UCSD-AML1 (cell line): ENCODE results near the gene COL15A1.
"Not testable (repeated sequence)": the region's sequence is repeated elsewhere in the genome, so short reads cannot be mapped to it uniquely, and the experiment has no call there.

Experiments used
- DNase-seq: peaks from one replicate; lab custom pipeline; 2025; ENCODE audit not compliant: unreplicated experiment; lab: John Stamatoyannopoulos, UW

The COL15A1 gene

GRCh38 chr9:99010393-99010792 lies 66.7 kb downstream of the COL15A1 start:
- not testable (repeated sequence) for DNase-seq

GRCh38 chr9:99011161-99011709 lies 67.5 kb downstream of the COL15A1 start:
- DNase-seq: no peak

GRCh38 chr9:99012957-99013512 lies 69.3 kb downstream of the COL15A1 start:
- DNase-seq: no peak

- DNase-seq: no peak
These were observed 69.8 kb downstream of the COL15A1 start for GRCh38 chr9:99013550-99013949.

- no peak for DNase-seq
These were observed 71.7 kb downstream of the COL15A1 start for GRCh38 chr9:99015448-99015847.

GRCh38 chr9:99015890-99016289 lies 72.2 kb downstream of the COL15A1 start:
- DNase-seq: no peak

GRCh38 chr9:99016681-99017387 lies 73.1 kb downstream of the COL15A1 start:
- DNase-seq: no peak

- DNase-seq: no peak
These were observed 74.9 kb downstream of the COL15A1 start for GRCh38 chr9:99018653-99019052.

- no peak for DNase-seq
These were observed 76.0 kb downstream of the COL15A1 start for GRCh38 chr9:99019510-99020331.

- DNase-seq: no peak
These were observed 77.2 kb downstream of the COL15A1 start for GRCh38 chr9:99020786-99021436.

GRCh38 chr9:99021512-99021911 lies 77.8 kb downstream of the COL15A1 start:
- no peak for DNase-seq

- DNase-seq: no peak
These were observed 79.5 kb downstream of the COL15A1 start for GRCh38 chr9:99023231-99023630.

GRCh38 chr9:99023831-99024230 lies 80.1 kb downstream of the COL15A1 start:
- no peak for DNase-seq

GRCh38 chr9:99024959-99025358 lies 81.3 kb downstream of the COL15A1 start:
- no peak for DNase-seq

GRCh38 chr9:99025616-99026270 lies 82.0 kb downstream of the COL15A1 start:
- no peak for DNase-seq

GRCh38 chr9:99026271-99026955 lies 82.7 kb downstream of the COL15A1 start:
- no peak for DNase-seq

- no peak for DNase-seq
These were observed 83.2 kb downstream of the COL15A1 start for GRCh38 chr9:99026956-99027298.

- no peak for DNase-seq
These were observed 83.7 kb downstream of the COL15A1 start for GRCh38 chr9:99027443-99027842.

GRCh38 chr9:99029083-99029645 lies 85.5 kb downstream of the COL15A1 start:
- DNase-seq: no peak

- DNase-seq: no peak
These were observed 86.4 kb downstream of the COL15A1 start for GRCh38 chr9:99030092-99030511.
